ENCODE measurements around the gene MCCC1. TPM values are rescaled to one million over a fixed set of nuclear protein-coding genes. Genes with fewer than 3 reads are reported as not detected.

Gene MCCC1
- total RNA-seq, 1 experiment from 2014 or later: 19.2 TPM

- Histone ChIP-seq H3K36me3 (ENCODE audit: insufficient read depth, low read length, poor library complexity, severe bottlenecking) (peaks cover 23% of the 10 kb centered on the region), H3K4me3 (ENCODE audit: low read depth, low read length, poor library complexity, severe bottlenecking) (no peak overlapping the region), H3K4me1 (ENCODE audit: insufficient read depth, low read length, poor library complexity, severe bottlenecking) (no peaks in the 10 kb centered on the region), H3K9me3 (ENCODE audit: low read depth, low read length, poor library complexity, severe bottlenecking) (peaks cover 9% of the 10 kb centered on the region), H3K27me3 (replicated peaks; ENCODE audit: insufficient read depth, low read depth, low read length, poor library complexity) (no peaks in the 10 kb centered on the region), H3K27ac (ENCODE audit: low read depth, low read length, poor library complexity, severe bottlenecking) (no peak overlapping the region)
- TF ChIP-seq CTCF (conservative IDR thresholded peaks at IDR 0.05; ENCODE audit: low read depth, low read length): no peak
- TF ChIP-seq EZH2 (IDR thresholded peaks at IDR 0.05; ENCODE audit: borderline replicate concordance, low read depth, low read length, poor library complexity, severe bottlenecking): no peak
- intact Hi-C loops (cut with micrococcal nuclease; ENCODE audit: unreplicated experiment): no loop called here
- ChIA-PET POLR2A (ENCODE audit: low non-redundant PET) (no interaction called here), CTCF (no interaction called here)
- DNase-seq (ENCODE audit: low spot score): no peak
- BruUV-seq (replicated peaks): no TSS peak
These were observed 24.4 kb downstream of the MCCC1 start for GRCh38 chr3:183074881-183075280.

- BruUV-seq (replicated peaks): no TSS peak
- intact Hi-C loops (cut with micrococcal nuclease; ENCODE audit: unreplicated experiment): no loop called here
- H3K36me3 ChIP-seq (ENCODE audit: insufficient read depth, low read length, poor library complexity, severe bottlenecking): peaks cover 30% of the 10 kb centered on the region
- DNase-seq (ENCODE audit: low spot score): no peak
- H3K27me3 ChIP-seq (replicated peaks; ENCODE audit: insufficient read depth, low read depth, low read length, poor library complexity): no peaks in the 10 kb centered on the region
- TF ChIP-seq EZH2 (IDR thresholded peaks at IDR 0.05; ENCODE audit: borderline replicate concordance, low read depth, low read length, poor library complexity, severe bottlenecking): no peak
- no peak for TF ChIP-seq CTCF (conservative IDR thresholded peaks at IDR 0.05; ENCODE audit: low read depth, low read length)
- peaks cover 6% of the 10 kb centered on the region for H3K4me1 ChIP-seq (ENCODE audit: insufficient read depth, low read length, poor library complexity, severe bottlenecking)
- H3K27ac ChIP-seq (ENCODE audit: low read depth, low read length, poor library complexity, severe bottlenecking): no peak overlapping the region
- ChIA-PET POLR2A (ENCODE audit: low non-redundant PET) (no interaction called here), CTCF (no interaction called here)
- H3K9me3 ChIP-seq (ENCODE audit: low read depth, low read length, poor library complexity, severe bottlenecking): peaks cover 9% of the 10 kb centered on the region
- no peak overlapping the region for H3K4me3 ChIP-seq (ENCODE audit: low read depth, low read length, poor library complexity, severe bottlenecking)
These were observed 25.0 kb downstream of the MCCC1 start for GRCh38 chr3:183074261-183074660.

GRCh38 chr3:183073839-183074238 is 25.5 kb downstream of the MCCC1 start:
- Histone ChIP-seq H3K9me3 (ENCODE audit: low read depth, low read length, poor library complexity, severe bottlenecking) (peaks cover 7% of the 10 kb centered on the region), H3K4me3 (ENCODE audit: low read depth, low read length, poor library complexity, severe bottlenecking) (no peak overlapping the region), H3K4me1 (ENCODE audit: insufficient read depth, low read length, poor library complexity, severe bottlenecking) (peaks cover 10% of the 10 kb centered on the region), H3K36me3 (ENCODE audit: insufficient read depth, low read length, poor library complexity, severe bottlenecking) (peaks cover 29% of the 10 kb centered on the region), H3K27ac (ENCODE audit: low read depth, low read length, poor library complexity, severe bottlenecking) (no peak overlapping the region), H3K27me3 (replicated peaks; ENCODE audit: insufficient read depth, low read depth, low read length, poor library complexity) (no peaks in the 10 kb centered on the region)
- TF ChIP-seq CTCF (conservative IDR thresholded peaks at IDR 0.05; ENCODE audit: low read depth, low read length) (no peak), EZH2 (IDR thresholded peaks at IDR 0.05; ENCODE audit: borderline replicate concordance, low read depth, low read length, poor library complexity, severe bottlenecking) (no peak)
- intact Hi-C loops (cut with micrococcal nuclease; ENCODE audit: unreplicated experiment): no loop called here
- BruUV-seq (replicated peaks): no TSS peak
- no peak for DNase-seq (ENCODE audit: low spot score)
- CTCF ChIA-PET: no interaction called here
- POLR2A ChIA-PET (ENCODE audit: low non-redundant PET): no interaction called here

Measured in A673 (cell line).